Breast epithelium (tissue), 3 donors: Measurements from ENCODE around the gene DAPK1.

Source experiments
- CTCF ChIP-seq, 3 donors: fragments of 450-650 bp; IDR thresholded peaks; one replicate each; pipeline ENCODE4 v1.5.1; 2016 to 2017; ENCODE audit warnings: antibody characterized with exemption in 3 of 3, mild to moderate bottlenecking in 3 of 3, moderate library complexity in 3 of 3
- POLR2AphosphoS5 ChIP-seq, 3 donors: sonication (generic); formaldehyde crosslinking; IDR thresholded peaks; one replicate each; pipeline ENCODE4 v1.6.1; 2017; ENCODE audit warnings: antibody characterized with exemption in 3 of 3

GRCh38 chr9:87657893-87658292 is 160.2 kb downstream of the DAPK1 start:
- TF ChIP-seq CTCF (IDR thresholded peaks at IDR 0.05) (no peak), POLR2AphosphoS5 (IDR thresholded peaks at IDR 0.05) (no peak)
